Measurements from ENCODE around the gene SAXO1.

DNA sequence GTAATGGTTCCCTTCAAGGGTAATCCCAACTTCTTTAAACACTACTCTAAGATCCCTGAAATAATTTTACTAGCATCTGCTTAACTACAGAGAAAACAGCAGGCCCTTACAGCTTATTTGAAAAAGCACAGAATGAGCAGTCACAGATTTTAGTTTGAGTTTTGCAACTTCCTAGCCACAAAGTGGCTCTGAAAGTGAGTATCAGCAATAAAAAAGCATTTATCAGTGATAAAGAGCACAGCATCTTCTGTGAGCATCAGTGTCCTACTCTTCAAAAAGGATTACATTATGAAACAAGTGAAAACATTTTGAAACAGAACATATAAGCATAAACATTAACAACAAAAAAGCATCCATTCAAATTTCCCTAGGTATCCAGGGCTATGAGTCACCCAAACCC lies 45.0 kb downstream of the SAXO1 start:
- TF ChIP-seq, protein P1, sequence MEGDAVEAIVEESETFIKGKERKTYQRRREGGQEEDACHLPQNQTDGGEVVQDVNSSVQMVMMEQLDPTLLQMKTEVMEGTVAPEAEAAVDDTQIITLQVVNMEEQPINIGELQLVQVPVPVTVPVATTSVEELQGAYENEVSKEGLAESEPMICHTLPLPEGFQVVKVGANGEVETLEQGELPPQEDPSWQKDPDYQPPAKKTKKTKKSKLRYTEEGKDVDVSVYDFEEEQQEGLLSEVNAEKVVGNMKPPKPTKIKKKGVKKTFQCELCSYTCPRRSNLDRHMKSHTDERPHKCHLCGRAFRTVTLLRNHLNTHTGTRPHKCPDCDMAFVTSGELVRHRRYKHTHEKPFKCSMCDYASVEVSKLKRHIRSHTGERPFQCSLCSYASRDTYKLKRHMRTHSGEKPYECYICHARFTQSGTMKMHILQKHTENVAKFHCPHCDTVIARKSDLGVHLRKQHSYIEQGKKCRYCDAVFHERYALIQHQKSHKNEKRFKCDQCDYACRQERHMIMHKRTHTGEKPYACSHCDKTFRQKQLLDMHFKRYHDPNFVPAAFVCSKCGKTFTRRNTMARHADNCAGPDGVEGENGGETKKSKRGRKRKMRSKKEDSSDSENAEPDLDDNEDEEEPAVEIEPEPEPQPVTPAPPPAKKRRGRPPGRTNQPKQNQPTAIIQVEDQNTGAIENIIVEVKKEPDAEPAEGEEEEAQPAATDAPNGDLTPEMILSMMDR (IDR thresholded peaks at IDR 0.05) = no peak
- no peak for TF ChIP-seq POLR2A (IDR thresholded peaks at IDR 0.05)
